DMS 273 (cell line): ENCODE measurements around the gene SLC38A9.

ENCODE experiments used
- DNase-seq: peaks from one replicate; lab custom pipeline; 2025; ENCODE audit not compliant: unreplicated experiment; lab: John Stamatoyannopoulos, UW

The SLC38A9 gene

GRCh38 chr5:55657443-55657842 lies 54.7 kb downstream of the SLC38A9 start:
- DNase-seq: no peak

DNA sequence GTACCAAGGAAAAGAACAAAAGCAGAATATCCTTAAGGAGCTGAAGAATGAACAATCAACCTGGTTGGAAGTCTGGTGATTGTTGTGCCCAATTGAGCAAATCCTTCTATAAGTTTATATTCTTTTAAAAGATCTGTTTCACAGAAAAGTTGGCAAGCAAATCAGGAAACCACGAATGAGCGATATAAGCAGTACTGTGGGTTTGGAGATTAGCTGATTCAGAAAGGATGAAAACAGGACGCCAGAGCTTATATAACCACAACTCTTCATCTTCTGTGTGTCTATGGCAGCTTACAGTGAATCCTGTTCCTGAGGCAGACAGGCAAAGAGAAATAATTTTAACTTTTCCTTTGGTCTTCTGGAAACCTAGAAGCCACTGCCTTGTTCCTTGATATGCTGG lies 61.7 kb downstream of the SLC38A9 start:
- DNase-seq: no peak

- no peak for DNase-seq
Measured at GRCh38 chr5:55649963-55650362, 62.2 kb downstream of the SLC38A9 start.

DNA sequence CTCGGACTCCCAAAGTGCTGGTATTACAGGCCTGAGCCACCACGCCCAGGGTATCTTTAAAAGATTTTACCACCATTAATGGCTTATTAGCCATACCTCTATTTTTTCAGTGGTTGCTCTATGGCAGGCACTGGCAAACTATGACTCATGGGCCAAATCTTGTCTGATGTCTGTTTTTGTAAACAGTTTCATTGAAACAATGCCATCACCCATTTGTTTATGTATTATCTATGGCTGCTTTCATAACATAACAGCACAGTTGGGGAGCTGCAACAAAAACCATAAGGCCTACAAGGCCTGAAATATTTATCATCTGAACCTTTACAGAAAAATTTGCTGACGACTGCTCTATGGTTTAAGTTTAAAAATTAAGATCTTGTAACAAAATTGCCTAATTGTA lies 66.8 kb downstream of the SLC38A9 start:
- no peak for DNase-seq

GRCh38 chr5:55638455-55638854 lies 73.7 kb downstream of the SLC38A9 start:
- no peak for DNase-seq

DNA sequence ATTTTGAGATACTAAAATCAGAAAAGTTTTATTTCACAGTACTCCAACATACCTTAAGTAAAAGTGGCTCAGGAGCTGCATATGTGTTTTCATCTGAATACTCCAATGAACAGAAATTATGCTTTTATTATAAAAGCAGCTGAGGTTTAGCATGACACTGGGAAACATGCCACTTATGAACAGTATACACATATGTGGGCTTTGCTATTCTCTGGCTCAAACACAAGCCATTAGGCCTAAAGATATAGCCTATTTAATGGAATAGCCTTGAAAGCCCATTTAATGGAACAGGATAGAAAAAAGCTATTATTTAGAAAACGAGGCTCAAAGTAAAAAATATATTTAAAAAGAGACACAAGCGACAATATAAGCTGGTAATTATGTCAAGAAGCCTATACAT lies 74.1 kb downstream of the SLC38A9 start:
- no peak for DNase-seq

DNA sequence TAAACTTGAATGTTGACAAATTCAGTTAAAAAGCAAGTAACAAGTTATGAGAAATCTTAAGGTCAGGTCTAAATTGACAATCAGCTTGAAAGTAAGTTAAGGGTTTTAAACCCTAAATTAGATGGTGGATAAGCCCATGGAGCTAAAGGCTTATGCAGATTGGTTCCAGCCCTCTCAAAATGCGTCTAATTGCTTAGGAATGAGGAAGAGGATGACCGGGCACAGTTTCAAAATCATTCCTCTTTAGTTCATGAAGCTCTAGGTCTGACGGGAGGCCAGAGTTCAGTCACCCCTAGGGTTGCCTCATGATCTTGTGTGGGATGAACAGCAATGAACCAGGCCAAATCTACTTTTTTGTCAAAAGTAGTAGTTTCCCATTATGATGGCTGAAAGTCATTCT lies 75.4 kb downstream of the SLC38A9 start:
- DNase-seq: no peak

DNA sequence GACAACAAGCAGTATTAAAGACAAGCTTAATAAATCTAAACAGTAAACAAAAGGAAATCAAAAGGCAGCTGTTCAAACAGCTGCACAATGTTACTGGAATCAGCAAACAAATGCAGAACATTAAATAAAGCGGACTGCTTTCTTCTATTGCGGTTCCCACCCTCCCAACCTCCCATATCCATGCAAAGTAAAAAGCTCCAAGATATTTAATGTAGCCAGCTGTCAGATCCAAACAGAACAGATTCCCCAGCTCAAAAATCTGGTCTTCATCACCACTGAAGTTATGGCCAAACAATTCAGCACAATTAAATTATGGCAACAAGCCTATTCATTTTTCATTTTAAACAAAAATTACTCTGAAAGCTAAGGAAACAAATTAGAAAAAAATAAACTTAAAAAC lies 75.9 kb downstream of the SLC38A9 start:
- no peak for DNase-seq

DNA sequence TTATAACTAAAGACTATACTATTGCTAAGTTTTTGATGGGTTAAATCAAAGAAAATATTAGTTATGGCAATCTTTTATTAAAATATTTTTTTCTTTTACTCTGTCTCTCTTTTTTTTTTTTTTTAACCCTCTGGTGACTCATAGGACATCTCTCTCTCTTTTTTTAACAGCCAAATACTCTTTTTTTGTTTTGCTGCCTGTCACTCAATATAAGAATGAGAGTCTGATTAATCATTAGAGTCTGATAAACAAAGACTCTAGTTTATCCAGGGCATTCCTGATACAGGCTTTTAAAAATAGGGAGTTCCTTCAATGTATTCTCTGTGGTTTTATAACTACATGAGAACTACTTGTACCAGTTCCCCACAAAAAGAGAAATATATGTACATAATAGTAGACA lies 77.3 kb downstream of the SLC38A9 start:
- DNase-seq: no peak

DNA sequence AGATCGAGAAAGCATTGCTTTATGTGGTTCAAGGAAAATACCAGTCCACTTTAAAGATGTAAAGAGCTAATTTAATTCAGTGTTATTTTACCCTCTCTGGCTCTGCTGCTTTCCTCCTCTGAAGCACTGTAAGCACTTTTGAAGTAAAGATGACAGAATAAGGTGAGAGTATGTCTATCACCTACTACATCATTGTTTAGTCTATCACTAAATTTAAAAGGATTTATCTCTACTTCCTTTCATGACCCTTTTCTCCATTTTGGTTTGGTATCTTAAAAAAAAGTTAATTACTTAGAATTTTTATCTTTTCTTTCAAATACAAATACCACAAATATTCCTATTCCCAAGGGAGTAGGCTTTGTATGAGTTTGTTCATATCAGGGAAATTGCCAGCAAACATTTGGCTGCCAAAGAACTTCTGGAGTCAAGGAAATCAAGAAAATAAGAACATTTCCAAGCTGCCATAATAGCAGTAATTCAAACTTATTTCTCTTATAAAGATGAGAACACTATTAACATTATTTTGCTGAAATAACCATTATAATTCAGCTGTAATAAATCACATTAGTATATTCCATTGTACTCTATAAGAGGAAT lies 77.8 kb downstream of the SLC38A9 start:
- DNase-seq: no peak

GRCh38 chr5:55633574-55634208 lies 78.4 kb downstream of the SLC38A9 start:
- peak; percentile 5 for DNase-seq

- peak; percentile 36 for DNase-seq
Measured at GRCh38 chr5:55629815-55630214, 82.3 kb downstream of the SLC38A9 start.

GRCh38 chr5:55626790-55627189 lies 85.3 kb downstream of the SLC38A9 start:
- DNase-seq: no peak

DNA sequence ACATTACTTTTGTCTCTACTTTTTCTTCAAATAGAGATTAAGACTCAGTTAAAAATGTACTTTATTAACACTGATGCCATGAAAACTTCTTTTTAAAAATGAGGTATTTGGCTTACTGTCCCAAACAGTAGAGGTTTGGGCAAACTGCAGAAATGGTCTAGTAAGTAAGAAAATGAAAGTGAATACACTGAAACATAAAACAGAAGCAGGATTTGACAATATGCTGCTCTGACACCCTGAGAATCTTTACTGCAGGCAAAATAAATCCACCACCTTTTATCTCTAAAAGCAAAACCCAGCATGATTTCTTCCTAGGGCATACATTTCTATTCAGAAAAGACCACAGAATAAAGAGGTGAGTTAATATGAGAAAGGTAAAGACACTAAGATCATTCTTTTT lies 86.2 kb downstream of the SLC38A9 start:
- no peak for DNase-seq

DNA sequence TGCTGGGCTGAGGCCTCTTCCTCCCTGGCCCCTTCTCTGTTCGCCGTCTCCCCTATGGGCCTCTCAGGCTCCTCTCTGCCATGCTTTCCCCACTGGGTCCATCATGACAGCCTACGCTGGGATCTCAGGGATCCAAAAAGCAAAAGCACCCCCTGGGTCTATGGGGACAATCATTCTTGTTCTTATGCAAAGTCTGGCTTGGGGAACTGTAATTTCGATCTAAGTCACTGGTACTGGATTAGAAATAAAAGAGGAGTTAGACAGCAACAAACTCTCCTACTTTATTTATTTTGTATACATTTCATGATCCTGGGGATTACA lies 86.6 kb downstream of the SLC38A9 start:
- no peak for DNase-seq

- no peak for DNase-seq
Measured at GRCh38 chr5:55624841-55625588, 87.1 kb downstream of the SLC38A9 start.

- no peak for DNase-seq
Measured at GRCh38 chr5:55623789-55624188, 88.3 kb downstream of the SLC38A9 start.

DNA sequence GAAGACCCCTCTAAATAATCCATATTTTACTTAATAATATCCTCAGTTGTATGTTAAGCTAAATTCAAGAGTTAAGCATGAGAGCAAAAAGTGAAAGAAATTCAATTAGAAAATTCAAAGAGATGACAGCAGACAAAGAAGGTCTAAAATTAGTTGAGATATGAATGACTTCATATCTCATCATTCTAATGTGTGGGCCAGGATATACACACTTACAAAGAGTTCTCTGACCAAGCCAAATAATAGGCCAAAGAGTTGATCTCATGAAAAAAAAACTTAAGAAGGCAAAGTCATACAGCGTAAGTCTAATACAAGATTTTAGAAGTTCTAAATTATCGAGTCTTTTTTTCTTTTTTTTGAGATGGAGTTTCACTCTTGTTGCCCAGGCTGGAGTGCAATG lies 89.7 kb downstream of the SLC38A9 start:
- no peak for DNase-seq

DNA sequence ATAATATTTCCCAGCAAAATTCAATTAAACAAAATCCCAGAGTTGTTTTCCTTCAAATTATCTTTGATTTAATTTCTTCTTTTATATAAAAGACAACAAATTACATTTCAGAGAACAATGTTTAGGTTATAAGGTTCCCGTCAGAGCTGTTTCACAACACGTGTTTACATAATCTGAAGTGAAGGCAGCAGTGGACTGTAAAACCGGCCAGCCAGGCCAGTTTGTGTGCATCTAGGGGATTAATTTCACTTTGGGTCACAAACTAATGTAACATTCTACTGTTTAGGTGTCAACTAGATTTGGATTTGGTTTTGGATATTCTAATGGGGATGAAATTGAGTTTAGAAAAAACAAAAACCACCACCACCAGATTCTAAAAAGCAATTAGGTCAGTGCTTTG lies 90.9 kb downstream of the SLC38A9 start:
- no peak for DNase-seq

DNA sequence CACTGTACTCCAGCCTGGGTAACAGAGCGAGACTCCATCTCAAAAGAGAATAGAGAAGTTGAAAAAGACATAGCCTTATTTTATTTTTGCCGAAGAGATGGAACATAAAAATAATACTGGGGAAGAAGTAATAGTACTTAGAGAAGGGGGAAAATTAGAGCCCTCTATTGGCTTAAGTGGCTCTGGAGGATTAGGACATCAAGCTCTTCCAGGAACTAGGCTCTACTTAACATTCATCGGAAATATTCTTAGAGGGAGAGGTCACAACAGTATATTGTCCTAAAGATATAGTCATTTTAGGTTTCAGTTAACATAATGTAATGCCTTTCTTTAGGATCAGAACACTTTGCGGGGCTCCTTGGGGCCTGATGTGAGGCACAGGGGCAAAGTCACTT lies 91.4 kb downstream of the SLC38A9 start:
- DNase-seq: no peak

DNA sequence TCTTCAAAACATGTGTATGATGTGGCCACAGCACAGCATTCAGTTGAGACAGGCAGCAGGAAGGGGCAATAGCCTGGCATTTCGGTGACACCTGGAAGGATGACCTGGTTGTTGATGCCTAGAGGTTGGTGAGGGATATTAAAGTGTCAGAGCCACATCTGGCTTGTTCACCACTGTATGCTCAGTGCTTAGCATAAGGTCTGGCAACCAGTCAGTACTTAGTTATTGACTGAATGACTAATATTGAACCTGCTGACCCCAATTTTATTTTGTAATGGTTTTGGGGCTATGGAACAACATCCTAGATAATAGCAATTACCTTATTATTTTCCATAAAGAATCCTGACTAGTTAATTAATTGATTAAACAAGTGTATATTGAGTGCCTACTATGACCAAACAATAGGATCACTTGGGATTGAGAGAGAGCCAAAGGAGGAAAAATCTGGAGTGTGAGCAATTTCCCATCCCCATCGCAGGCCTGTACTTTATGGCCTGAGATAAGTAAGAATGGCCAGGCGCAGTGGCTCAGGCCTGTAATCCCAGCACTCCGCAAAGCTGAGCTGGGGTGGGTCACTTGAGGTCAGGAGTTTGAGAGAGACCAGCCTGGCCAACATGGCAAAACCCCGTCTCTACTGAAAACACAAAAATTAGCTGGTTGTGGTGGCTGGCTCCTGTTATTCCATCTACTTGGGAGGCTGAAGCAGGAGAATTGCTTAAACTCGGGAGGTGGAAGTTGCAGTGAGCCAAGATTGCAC lies 91.9 kb downstream of the SLC38A9 start:
- no peak for DNase-seq

DNA sequence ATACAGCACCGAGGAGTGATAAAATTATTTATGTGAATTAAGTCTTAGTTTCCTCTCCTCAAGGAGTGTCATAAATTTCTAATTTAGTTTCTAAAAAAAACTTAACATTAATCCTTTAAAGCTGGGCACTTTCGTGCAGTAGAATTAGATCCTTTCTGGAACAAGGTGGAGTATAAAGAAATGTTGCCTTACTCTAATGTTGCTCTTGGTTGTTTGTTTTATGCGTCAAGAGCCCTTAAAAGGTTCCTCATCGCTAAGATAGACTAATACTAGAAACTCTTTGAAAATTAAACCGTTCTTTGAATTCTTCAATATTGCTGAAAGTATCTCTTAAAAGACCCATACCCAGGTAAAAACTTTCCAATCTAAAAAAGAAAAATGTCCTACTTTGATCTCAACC lies 93.8 kb downstream of the SLC38A9 start:
- DNase-seq: no peak
